HepG2 (cell line): Measurements from ENCODE around the gene SLC50A1. TPM values are rescaled to one million over a fixed set of nuclear protein-coding genes. Genes with fewer than 3 reads are reported as not detected.

Source experiments
- ATAC-seq: fragments of 200-7000 bp; cut with Tn5 transposase; 3 replicates; pipeline ENCODE4 v1.9.1; 2020; ENCODE audit warnings: mild to moderate bottlenecking, moderate library complexity
- BruUV-seq: library from RNA; stranded (reverse); fragments of 400-500 nt; replicated peaks from 2 replicates; lab custom pipeline; 2021; lab: Mats Ljungman, UMichigan
- CTCF ChIA-PET: fragments of 300-600 bp; formaldehyde crosslinking; extraction: SDS; loops from one replicate; lab custom pipeline; 2021; ENCODE audit warnings: low total read pairs, inconsistent platforms, low intra/inter-chr PET ratio; lab: Yijun Ruan, JAX
- POLR2A ChIA-PET: fragments of 350-600 bp; sonication (Branson Sonifier 250); formaldehyde crosslinking; loops from one replicate; lab custom pipeline; 2020; ENCODE audit warnings: antibody characterized with exemption, inconsistent platforms; lab: Yijun Ruan, JAX
- DNase-seq: peaks from one replicate; pipeline ENCODE4 v3.0.0-alpha.2; 2015; ENCODE audit warnings: low spot score
- FAIRE-seq: peaks from 3 replicates; lab custom pipeline; 2011; peaks lifted over from hg19 to GRCh38; lab: Jason Lieb, UNC
- H2AFZ ChIP-seq: one replicate; pipeline ENCODE4 v1.6.1; 2011; ENCODE audit warnings: low read length, inconsistent platforms
- H3K27ac ChIP-seq: fragments of 300-600 bp; 3 replicates; pipeline ENCODE4 v1.8.0; 2011; ENCODE audit warnings: mixed run types, mild to moderate bottlenecking, mixed read lengths, low read length, inconsistent platforms; ENCODE audit not compliant: insufficient read depth; ENCODE audit errors: extremely low read length
- H3K27me3 ChIP-seq, 2 experiments: fragments of 200-600 bp in 1 of 2; 2 replicates in 1 of 2; 3 replicates in 1 of 2; pipeline versions ENCODE4 v1.6.0 to v1.8.0; 2011; ENCODE audit warnings: low read length in 2 of 2, mild to moderate bottlenecking in 2 of 2, moderate library complexity in 2 of 2, inconsistent platforms in 1 of 2; ENCODE audit not compliant: insufficient read depth in 2 of 2, control insufficient read depth in 1 of 2
- H3K36me3 ChIP-seq, 2 experiments: fragments of 200-600 bp in 1 of 2; replicated peaks in 1 of 2; 2 replicates in 1 of 2; 3 replicates in 1 of 2; pipeline versions ENCODE4 v1.5.1 to v1.8.0; 2011; ENCODE audit warnings: low read length in 2 of 2, inconsistent platforms in 1 of 2; ENCODE audit not compliant: insufficient read depth in 2 of 2, control insufficient read depth in 1 of 2
- H3K4me1 ChIP-seq: 2 replicates; pipeline ENCODE4 v1.5.1; 2012; ENCODE audit warnings: low read length, inconsistent platforms; ENCODE audit not compliant: insufficient read depth
- H3K4me2 ChIP-seq: 2 replicates; pipeline ENCODE4 v1.6.0; 2011; ENCODE audit warnings: low read depth, low read length, inconsistent platforms
- H3K4me3 ChIP-seq, 3 experiments: fragments of 200-600 bp in 1 of 3; sonication (generic), shearing (Covaris generic) in 1 of 3; replicated peaks in 1 of 3; 2 replicates each; pipeline ENCODE4 v1.5.1; 2011 to 2016; ENCODE audit warnings: low read length in 3 of 3, inconsistent platforms in 2 of 3, low read depth in 2 of 3, mild to moderate bottlenecking in 2 of 3, control low read depth in 1 of 3, mixed read lengths in 1 of 3; ENCODE audit not compliant: insufficient read depth in 1 of 3
- H3K79me2 ChIP-seq: one replicate; pipeline ENCODE4 v1.6.1; 2011; ENCODE audit warnings: low read length, inconsistent platforms; ENCODE audit not compliant: insufficient read depth
- H3K9ac ChIP-seq: 2 replicates; pipeline ENCODE4 v1.6.0; 2011; ENCODE audit warnings: mild to moderate bottlenecking, low read depth, low read length, inconsistent platforms; ENCODE audit not compliant: insufficient read depth
- H3K9me3 ChIP-seq: 2 replicates; pipeline ENCODE4 v1.5.1; 2012; ENCODE audit warnings: mild to moderate bottlenecking, low read length
- H4K20me1 ChIP-seq: 2 replicates; pipeline ENCODE4 v1.6.0; 2011; ENCODE audit warnings: inconsistent platforms, mild to moderate bottlenecking, low read length, moderate library complexity; ENCODE audit not compliant: insufficient read depth
- ATF5 ChIP-seq: sonication (generic); formaldehyde crosslinking; IDR thresholded peaks from 2 replicates; pipeline ENCODE4 v1.4.0; 2020; ENCODE audit warnings: mild to moderate bottlenecking, low read depth, missing genetic modification reagents
- CREB3 ChIP-seq: sonication (generic); formaldehyde crosslinking; IDR thresholded peaks from 2 replicates; pipeline ENCODE4 v1.5.0; 2020; ENCODE audit warnings: missing genetic modification reagents
- HOXA3 ChIP-seq: sonication (generic); formaldehyde crosslinking; IDR thresholded peaks from 2 replicates; pipeline ENCODE4 v1.5.0; 2020; ENCODE audit warnings: missing genetic modification reagents
- HOXD1 ChIP-seq: sonication (generic); formaldehyde crosslinking; IDR thresholded peaks from 2 replicates; pipeline ENCODE4 v1.5.0; 2020; ENCODE audit warnings: missing genetic modification reagents
- IRX3 ChIP-seq: sonication (generic); formaldehyde crosslinking; IDR thresholded peaks from 2 replicates; pipeline ENCODE4 v1.8.1; 2023; ENCODE audit warnings: mild to moderate bottlenecking, low read depth, missing genetic modification reagents, borderline replicate concordance
- KLF15 ChIP-seq: sonication (generic); formaldehyde crosslinking; IDR thresholded peaks from 2 replicates; pipeline ENCODE4 v1.8.1; 2023; ENCODE audit warnings: borderline replicate concordance, mild to moderate bottlenecking, inconsistent platforms, missing genetic modification reagents, mixed read lengths
- PBX3 ChIP-seq: sonication (generic); formaldehyde crosslinking; IDR thresholded peaks from 2 replicates; pipeline ENCODE4 v1.8.1; 2023; ENCODE audit warnings: missing genetic modification reagents, inconsistent platforms, borderline replicate concordance
- PPARG ChIP-seq: conservative IDR thresholded peaks from 2 replicates; pipeline ENCODE4 v1.6.1; 2016; ENCODE audit warnings: missing biosample characterization, missing genetic modification reagents
- PRDM10 ChIP-seq: sonication (generic); formaldehyde crosslinking; IDR thresholded peaks from 2 replicates; pipeline ENCODE4 v1.4.0; 2020; ENCODE audit warnings: low read depth, missing genetic modification reagents
- RORA ChIP-seq: sonication (generic); formaldehyde crosslinking; IDR thresholded peaks from 2 replicates; pipeline ENCODE4 v1.5.0; 2020; ENCODE audit warnings: mild to moderate bottlenecking, missing genetic modification reagents, moderate library complexity
- ZFP62 ChIP-seq: sonication (generic); formaldehyde crosslinking; IDR thresholded peaks from 2 replicates; pipeline ENCODE4 v1.4.0; 2020; ENCODE audit warnings: missing genetic modification reagents
- ZNF326 ChIP-seq: sonication (generic); formaldehyde crosslinking; IDR thresholded peaks from 2 replicates; pipeline ENCODE4 v1.4.0; 2020; ENCODE audit warnings: missing genetic modification reagents, borderline replicate concordance
- WGBS: methylation state at CpG from one replicate; pipeline ENCODE4 v1.1.6; 2017; ENCODE audit warnings: low lambda C conversion rate; 5-methylcytosine and 5-hydroxymethylcytosine counted together
- in situ Hi-C: cut with HindIII; loops from 2 replicates; pipeline ENCODE4 v1.10.0; 2017; ENCODE audit warnings: low pct_unique_long_range_greater_than_20kb; ENCODE audit not compliant: extremely low pct_ligation_motif_present
- intact Hi-C: fragments of 100-400 bp; cut with micrococcal nuclease; formaldehyde crosslinking; loops from one replicate; pipeline ENCODE4 v1.10.0; 2022; ENCODE audit not compliant: unreplicated experiment
- polyA plus RNA-seq, 8 experiments: library from polyadenylated mRNA; depleted of rRNA in 3 of 8; stranded (reverse) in 7 of 8; unstranded in 1 of 8; fragments of >200 nt; fragmentation: Illumina TruSeq in 4 of 8; extraction: Trizol in 4 of 8; gene quantifications; 2 replicates each; pipeline versions ENCODE4 v1.2.1 to v1.2.3, GENCODE V29; 2011 to 2016; ENCODE audit warnings: low read depth in 4 of 8, missing spikeins in 1 of 8, mixed read lengths in 1 of 8; ENCODE audit not compliant: insufficient read depth in 1 of 8
- total RNA-seq, 5 experiments: library from RNA; depleted of rRNA; stranded (reverse); fragments of >200 nt; fragmentation: Illumina TruSeq; extraction: Trizol; gene quantifications; 2 replicates each; pipeline ENCODE4 v1.2.3, GENCODE V29; 2016; ENCODE audit warnings: low read depth in 1 of 5

Gene SLC50A1
- total and polyA plus RNA-seq, 2 of the 13 experiments (the other 11 are each of a cell fraction or from before 2014, with no cell fraction given), result 22.5 to 46.8 TPM

- TF ChIP-seq PRDM10 (CRISPR knock-in tag) (no peak), KLF15 (no peak), ATF5 (no peak), RORA (no peak), HOXA3 (CRISPR knock-in tag) (peak; percentile 74)
These were observed 28.1 kb upstream of the SLC50A1 start (continued) for GRCh38 chr1:155107309-155108264.

GRCh38 chr1:155108296-155108695 is 27.4 kb upstream of the SLC50A1 start:
- ATAC-seq (no peak), FAIRE-seq (no peak), DNase-seq (no peak)
- Histone ChIP-seq H2AFZ (no peak overlapping the region), H3K27me3 (no peaks in the 10 kb centered on the region), H3K27ac (no peak overlapping the region), H3K9me3 (no peaks in the 10 kb centered on the region), H4K20me1 (no peaks in the 10 kb centered on the region), H3K79me2 (no peaks in the 10 kb centered on the region), H3K4me2 (no peak overlapping the region), H3K4me3 (no peak overlapping the region), H3K36me3 (no peaks in the 10 kb centered on the region), H3K9ac (no peak overlapping the region), H3K4me1 (peaks cover 69% of the 10 kb centered on the region)
- ChIA-PET POLR2A (interaction anchor here (1.3 to 4.7 kb wide), 2 partner anchors 19 to 27 kb away, joined by 3 to 32 read pairs; partner anchors contain the start of genes EFNA1 and SLC50A1), CTCF (no interaction called here)
- TF ChIP-seq CREB3 (no peak), PBX3 (CRISPR knock-in tag) (no peak), PPARG (CRISPR knock-in tag) (no peak), HOXD1 (CRISPR knock-in tag) (no peak), ZNF326 (CRISPR knock-in tag) (no peak), IRX3 (CRISPR knock-in tag) (no peak), ZFP62 (CRISPR knock-in tag) (no peak)
- 75% methylated on average over 5 of the region's 5 CpGs for WGBS
- BruUV-seq, result no TSS peak
- intact Hi-C loops (no loop called here), in situ Hi-C loops (no loop called here)
